HepG2 (cell line): ENCODE data around the gene CPVL. TPM values are rescaled to one million over a fixed set of nuclear protein-coding genes. Genes with fewer than 3 reads are reported as not detected.

Experiments
- CAMTA2 ChIP-seq: sonication (generic); formaldehyde crosslinking; IDR thresholded peaks from 2 replicates; pipeline ENCODE4 v1.4.0; 2020; ENCODE audit warnings: mild to moderate bottlenecking, missing genetic modification reagents, borderline replicate concordance
- GTF2F1 ChIP-seq: fragments of 150-350 bp; IDR thresholded peaks from 2 replicates; pipeline ENCODE4 v1.6.1; 2014; ENCODE audit warnings: low read length
- JUNB ChIP-seq: sonication (generic); formaldehyde crosslinking; IDR thresholded peaks from 2 replicates; pipeline ENCODE4 v1.8.0; 2022; ENCODE audit warnings: missing genetic modification reagents, mild to moderate bottlenecking, borderline replicate concordance
- KDM5A ChIP-seq: fragments of 200-600 bp; sonication (generic); IDR thresholded peaks from 2 replicates; pipeline ENCODE4 v1.7.0; 2018; ENCODE audit warnings: antibody characterized with exemption, mild to moderate bottlenecking, low read length, borderline replicate concordance
- SIN3B ChIP-seq: fragments of 150-350 bp; IDR thresholded peaks from 2 replicates; pipeline ENCODE4 v1.6.1; 2014; ENCODE audit warnings: low read length
- SMAD3 ChIP-seq: sonication (generic); formaldehyde crosslinking; IDR thresholded peaks from 2 replicates; pipeline ENCODE4 v1.4.0; 2020; ENCODE audit warnings: missing genetic modification reagents
- TBP ChIP-seq: sonication (generic); formaldehyde crosslinking; IDR thresholded peaks from 2 replicates; pipeline ENCODE4 v1.5.0; 2020; ENCODE audit warnings: missing genetic modification reagents
- TBX2 ChIP-seq: sonication (generic); formaldehyde crosslinking; IDR thresholded peaks from 2 replicates; pipeline ENCODE4 v1.5.0; 2020; ENCODE audit warnings: missing genetic modification reagents, mild to moderate bottlenecking, borderline replicate concordance
- THAP11 ChIP-seq: IDR thresholded peaks from 2 replicates; pipeline ENCODE4 v1.6.1; 2016; ENCODE audit warnings: missing biosample characterization, missing genetic modification reagents
- ZFP90 ChIP-seq: sonication (generic); formaldehyde crosslinking; IDR thresholded peaks from 2 replicates; pipeline ENCODE4 v1.8.0; 2022; ENCODE audit warnings: missing genetic modification reagents, mild to moderate bottlenecking, inconsistent platforms, borderline replicate concordance
- ZMYM3 ChIP-seq: sonication (generic); formaldehyde crosslinking; IDR thresholded peaks from 2 replicates; pipeline ENCODE4 v1.5.1; 2020; ENCODE audit warnings: mild to moderate bottlenecking, missing genetic modification reagents
- ZNF329 ChIP-seq: sonication (generic); formaldehyde crosslinking; IDR thresholded peaks from 2 replicates; pipeline ENCODE4 v1.9.0; 2021; ENCODE audit warnings: low read depth, mild to moderate bottlenecking, missing genetic modification reagents
- ZNF501 ChIP-seq: sonication (generic); formaldehyde crosslinking; IDR thresholded peaks from 2 replicates; pipeline ENCODE4 v1.5.1; 2020; ENCODE audit warnings: mild to moderate bottlenecking, moderate library complexity, missing genetic modification reagents
- ZNF563 ChIP-seq: sonication (generic); formaldehyde crosslinking; IDR thresholded peaks from 2 replicates; pipeline ENCODE4 v1.8.0; 2022; ENCODE audit warnings: mild to moderate bottlenecking, moderate library complexity, missing genetic modification reagents
- polyA plus RNA-seq, 8 experiments: library from polyadenylated mRNA; depleted of rRNA in 3 of 8; stranded (reverse) in 7 of 8; unstranded in 1 of 8; fragments of >200 nt; fragmentation: Illumina TruSeq in 4 of 8; extraction: Trizol in 4 of 8; gene quantifications; 2 replicates each; pipeline versions ENCODE4 v1.2.1 to v1.2.3, GENCODE V29; 2011 to 2016; ENCODE audit warnings: low read depth in 4 of 8, missing spikeins in 1 of 8, mixed read lengths in 1 of 8; ENCODE audit not compliant: insufficient read depth in 1 of 8
- total RNA-seq, 5 experiments: library from RNA; depleted of rRNA; stranded (reverse); fragments of >200 nt; fragmentation: Illumina TruSeq; extraction: Trizol; gene quantifications; 2 replicates each; pipeline ENCODE4 v1.2.3, GENCODE V29; 2016; ENCODE audit warnings: low read depth in 1 of 5
- TF ChIP-seq, protein P1 (sequence below): sonication (generic); formaldehyde crosslinking; IDR thresholded peaks from 2 replicates; pipeline ENCODE4 v1.5.0; 2020; ENCODE audit warnings: mild to moderate bottlenecking, missing genetic modification reagents, borderline replicate concordance
- TF ChIP-seq, protein P2 (sequence below): sonication (generic); formaldehyde crosslinking; IDR thresholded peaks from 2 replicates; pipeline ENCODE4 v1.4.0; 2020; ENCODE audit warnings: missing genetic modification reagents

The CPVL gene
- total and polyA plus RNA-seq, 2 of the 13 experiments (the other 11 are each of a cell fraction or from before 2014, with no cell fraction given): 59.2 to 294 TPM

DNA sequence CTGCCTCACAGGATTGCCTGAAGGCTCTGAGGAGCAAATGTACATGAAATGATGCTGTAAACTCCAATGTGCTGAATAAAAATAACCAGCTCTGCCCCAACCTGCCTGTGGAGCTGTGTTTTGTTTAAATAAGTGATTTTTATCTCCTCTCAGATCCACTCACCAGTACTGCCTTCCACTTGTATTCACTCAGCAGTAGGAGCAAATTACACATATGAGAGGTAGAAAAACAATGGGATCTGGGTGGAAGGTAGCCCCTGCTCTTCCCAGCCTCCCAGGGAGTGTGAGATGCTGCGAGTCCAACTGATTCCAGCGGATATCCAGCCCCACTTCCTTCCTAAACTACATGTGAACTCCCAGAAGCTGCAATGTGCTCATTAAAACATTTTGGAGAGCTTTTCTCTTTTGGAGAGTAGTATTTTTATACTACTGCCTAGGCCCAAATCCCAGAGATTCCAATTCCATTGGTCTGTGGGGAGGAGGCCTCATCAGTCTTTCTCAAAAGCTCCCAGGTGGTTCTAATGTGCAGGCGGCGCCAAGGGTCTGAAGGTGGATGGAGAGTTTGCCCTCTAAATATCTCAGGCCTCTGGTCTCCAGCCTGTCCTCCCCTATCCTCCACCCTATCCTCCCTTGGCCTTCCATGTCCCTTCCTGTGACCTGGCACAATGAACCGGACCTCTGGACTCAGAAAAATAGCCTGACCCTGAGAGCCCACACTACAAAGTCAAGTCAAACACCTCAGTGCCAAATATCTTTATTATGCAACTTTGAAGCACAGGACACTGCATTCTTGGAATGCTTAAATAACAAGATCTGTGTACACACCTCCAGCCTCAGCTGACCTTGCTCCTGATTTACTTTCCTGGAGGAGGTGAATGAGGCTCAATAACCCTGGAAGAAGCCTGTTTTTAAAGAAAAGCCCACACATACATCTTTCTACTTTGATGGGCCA lies 46.2 kb downstream of the CPVL start (continued):
- TF ChIP-seq, protein P1, sequence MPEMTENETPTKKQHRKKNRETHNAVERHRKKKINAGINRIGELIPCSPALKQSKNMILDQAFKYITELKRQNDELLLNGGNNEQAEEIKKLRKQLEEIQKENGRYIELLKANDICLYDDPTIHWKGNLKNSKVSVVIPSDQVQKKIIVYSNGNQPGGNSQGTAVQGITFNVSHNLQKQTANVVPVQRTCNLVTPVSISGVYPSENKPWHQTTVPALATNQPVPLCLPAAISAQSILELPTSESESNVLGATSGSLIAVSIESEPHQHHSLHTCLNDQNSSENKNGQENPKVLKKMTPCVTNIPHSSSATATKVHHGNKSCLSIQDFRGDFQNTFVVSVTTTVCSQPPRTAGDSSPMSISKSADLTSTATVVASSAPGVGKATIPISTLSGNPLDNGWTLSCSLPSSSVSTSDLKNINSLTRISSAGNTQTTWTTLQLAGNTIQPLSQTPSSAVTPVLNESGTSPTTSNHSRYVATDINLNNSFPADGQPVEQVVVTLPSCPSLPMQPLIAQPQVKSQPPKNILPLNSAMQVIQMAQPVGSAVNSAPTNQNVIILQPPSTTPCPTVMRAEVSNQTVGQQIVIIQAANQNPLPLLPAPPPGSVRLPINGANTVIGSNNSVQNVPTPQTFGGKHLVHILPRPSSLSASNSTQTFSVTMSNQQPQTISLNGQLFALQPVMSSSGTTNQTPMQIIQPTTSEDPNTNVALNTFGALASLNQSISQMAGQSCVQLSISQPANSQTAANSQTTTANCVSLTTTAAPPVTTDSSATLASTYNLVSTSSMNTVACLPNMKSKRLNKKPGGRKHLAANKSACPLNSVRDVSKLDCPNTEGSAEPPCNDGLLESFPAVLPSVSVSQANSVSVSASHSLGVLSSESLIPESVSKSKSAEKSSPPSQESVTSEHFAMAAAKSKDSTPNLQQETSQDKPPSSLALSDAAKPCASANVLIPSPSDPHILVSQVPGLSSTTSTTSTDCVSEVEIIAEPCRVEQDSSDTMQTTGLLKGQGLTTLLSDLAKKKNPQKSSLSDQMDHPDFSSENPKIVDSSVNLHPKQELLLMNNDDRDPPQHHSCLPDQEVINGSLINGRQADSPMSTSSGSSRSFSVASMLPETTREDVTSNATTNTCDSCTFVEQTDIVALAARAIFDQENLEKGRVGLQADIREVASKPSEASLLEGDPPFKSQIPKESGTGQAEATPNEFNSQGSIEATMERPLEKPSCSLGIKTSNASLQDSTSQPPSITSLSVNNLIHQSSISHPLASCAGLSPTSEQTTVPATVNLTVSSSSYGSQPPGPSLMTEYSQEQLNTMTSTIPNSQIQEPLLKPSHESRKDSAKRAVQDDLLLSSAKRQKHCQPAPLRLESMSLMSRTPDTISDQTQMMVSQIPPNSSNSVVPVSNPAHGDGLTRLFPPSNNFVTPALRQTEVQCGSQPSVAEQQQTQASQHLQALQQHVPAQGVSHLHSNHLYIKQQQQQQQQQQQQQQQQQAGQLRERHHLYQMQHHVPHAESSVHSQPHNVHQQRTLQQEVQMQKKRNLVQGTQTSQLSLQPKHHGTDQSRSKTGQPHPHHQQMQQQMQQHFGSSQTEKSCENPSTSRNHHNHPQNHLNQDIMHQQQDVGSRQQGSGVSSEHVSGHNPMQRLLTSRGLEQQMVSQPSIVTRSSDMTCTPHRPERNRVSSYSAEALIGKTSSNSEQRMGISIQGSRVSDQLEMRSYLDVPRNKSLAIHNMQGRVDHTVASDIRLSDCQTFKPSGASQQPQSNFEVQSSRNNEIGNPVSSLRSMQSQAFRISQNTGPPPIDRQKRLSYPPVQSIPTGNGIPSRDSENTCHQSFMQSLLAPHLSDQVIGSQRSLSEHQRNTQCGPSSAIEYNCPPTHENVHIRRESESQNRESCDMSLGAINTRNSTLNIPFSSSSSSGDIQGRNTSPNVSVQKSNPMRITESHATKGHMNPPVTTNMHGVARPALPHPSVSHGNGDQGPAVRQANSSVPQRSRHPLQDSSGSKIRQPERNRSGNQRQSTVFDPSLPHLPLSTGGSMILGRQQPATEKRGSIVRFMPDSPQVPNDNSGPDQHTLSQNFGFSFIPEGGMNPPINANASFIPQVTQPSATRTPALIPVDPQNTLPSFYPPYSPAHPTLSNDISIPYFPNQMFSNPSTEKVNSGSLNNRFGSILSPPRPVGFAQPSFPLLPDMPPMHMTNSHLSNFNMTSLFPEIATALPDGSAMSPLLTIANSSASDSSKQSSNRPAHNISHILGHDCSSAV (CRISPR knock-in tag): no peak
- no peak for TF ChIP-seq ZFP90 (CRISPR knock-in tag)
- TF ChIP-seq JUNB: no peak
- peak; percentile 64 for TF ChIP-seq ZMYM3 (CRISPR knock-in tag)
- TF ChIP-seq KDM5A: no peak
- peak; percentile 35; the same call in 1 of the 2 replicates for TF ChIP-seq ZNF329 (CRISPR knock-in tag)
- no peak for TF ChIP-seq GTF2F1
- TF ChIP-seq, protein P2, sequence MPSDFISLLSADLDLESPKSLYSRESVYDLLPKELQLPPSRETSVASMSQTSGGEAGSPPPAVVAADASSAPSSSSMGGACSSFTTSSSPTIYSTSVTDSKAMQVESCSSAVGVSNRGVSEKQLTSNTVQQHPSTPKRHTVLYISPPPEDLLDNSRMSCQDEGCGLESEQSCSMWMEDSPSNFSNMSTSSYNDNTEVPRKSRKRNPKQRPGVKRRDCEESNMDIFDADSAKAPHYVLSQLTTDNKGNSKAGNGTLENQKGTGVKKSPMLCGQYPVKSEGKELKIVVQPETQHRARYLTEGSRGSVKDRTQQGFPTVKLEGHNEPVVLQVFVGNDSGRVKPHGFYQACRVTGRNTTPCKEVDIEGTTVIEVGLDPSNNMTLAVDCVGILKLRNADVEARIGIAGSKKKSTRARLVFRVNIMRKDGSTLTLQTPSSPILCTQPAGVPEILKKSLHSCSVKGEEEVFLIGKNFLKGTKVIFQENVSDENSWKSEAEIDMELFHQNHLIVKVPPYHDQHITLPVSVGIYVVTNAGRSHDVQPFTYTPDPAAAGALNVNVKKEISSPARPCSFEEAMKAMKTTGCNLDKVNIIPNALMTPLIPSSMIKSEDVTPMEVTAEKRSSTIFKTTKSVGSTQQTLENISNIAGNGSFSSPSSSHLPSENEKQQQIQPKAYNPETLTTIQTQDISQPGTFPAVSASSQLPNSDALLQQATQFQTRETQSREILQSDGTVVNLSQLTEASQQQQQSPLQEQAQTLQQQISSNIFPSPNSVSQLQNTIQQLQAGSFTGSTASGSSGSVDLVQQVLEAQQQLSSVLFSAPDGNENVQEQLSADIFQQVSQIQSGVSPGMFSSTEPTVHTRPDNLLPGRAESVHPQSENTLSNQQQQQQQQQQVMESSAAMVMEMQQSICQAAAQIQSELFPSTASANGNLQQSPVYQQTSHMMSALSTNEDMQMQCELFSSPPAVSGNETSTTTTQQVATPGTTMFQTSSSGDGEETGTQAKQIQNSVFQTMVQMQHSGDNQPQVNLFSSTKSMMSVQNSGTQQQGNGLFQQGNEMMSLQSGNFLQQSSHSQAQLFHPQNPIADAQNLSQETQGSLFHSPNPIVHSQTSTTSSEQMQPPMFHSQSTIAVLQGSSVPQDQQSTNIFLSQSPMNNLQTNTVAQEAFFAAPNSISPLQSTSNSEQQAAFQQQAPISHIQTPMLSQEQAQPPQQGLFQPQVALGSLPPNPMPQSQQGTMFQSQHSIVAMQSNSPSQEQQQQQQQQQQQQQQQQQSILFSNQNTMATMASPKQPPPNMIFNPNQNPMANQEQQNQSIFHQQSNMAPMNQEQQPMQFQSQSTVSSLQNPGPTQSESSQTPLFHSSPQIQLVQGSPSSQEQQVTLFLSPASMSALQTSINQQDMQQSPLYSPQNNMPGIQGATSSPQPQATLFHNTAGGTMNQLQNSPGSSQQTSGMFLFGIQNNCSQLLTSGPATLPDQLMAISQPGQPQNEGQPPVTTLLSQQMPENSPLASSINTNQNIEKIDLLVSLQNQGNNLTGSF (CRISPR knock-in tag): no peak
- no peak for TF ChIP-seq TBP (CRISPR knock-in tag)
- peak; percentile 85; the same call in 1 of the 2 replicates for TF ChIP-seq SMAD3
- no peak for TF ChIP-seq CAMTA2 (CRISPR knock-in tag)
- peak; percentile 71 for TF ChIP-seq THAP11 (CRISPR knock-in tag)
- no peak for TF ChIP-seq SIN3B
- TF ChIP-seq ZNF563 (CRISPR knock-in tag): no peak
- no peak for TF ChIP-seq ZNF501 (CRISPR knock-in tag)
- peak; percentile 97 for TF ChIP-seq TBX2 (CRISPR knock-in tag)
